Fibroblast of lung (primary cell): ENCODE measurements around the gene CHD9.

ENCODE experiments used
- EZH2 ChIP-seq: IDR thresholded peaks from 2 replicates; pipeline ENCODE4 v1.5.1; 2012; ENCODE audit warnings: low read length, control low read depth, mild to moderate bottlenecking; ENCODE audit errors: missing control alignments
- TF ChIP-seq, protein P1 (sequence below), 2 donors: IDR thresholded peaks in 1 of 2; conservative IDR thresholded peaks in 1 of 2; 1 replicate in 1 of 2; 2 replicates in 1 of 2; pipeline ENCODE4 v1.5.1; 2011 to 2012; ENCODE audit warnings: low read length in 2 of 2, control low read depth in 1 of 2, inconsistent platforms in 1 of 2, low read depth in 1 of 2, mild to moderate bottlenecking in 1 of 2

- TF ChIP-seq, protein P1, sequence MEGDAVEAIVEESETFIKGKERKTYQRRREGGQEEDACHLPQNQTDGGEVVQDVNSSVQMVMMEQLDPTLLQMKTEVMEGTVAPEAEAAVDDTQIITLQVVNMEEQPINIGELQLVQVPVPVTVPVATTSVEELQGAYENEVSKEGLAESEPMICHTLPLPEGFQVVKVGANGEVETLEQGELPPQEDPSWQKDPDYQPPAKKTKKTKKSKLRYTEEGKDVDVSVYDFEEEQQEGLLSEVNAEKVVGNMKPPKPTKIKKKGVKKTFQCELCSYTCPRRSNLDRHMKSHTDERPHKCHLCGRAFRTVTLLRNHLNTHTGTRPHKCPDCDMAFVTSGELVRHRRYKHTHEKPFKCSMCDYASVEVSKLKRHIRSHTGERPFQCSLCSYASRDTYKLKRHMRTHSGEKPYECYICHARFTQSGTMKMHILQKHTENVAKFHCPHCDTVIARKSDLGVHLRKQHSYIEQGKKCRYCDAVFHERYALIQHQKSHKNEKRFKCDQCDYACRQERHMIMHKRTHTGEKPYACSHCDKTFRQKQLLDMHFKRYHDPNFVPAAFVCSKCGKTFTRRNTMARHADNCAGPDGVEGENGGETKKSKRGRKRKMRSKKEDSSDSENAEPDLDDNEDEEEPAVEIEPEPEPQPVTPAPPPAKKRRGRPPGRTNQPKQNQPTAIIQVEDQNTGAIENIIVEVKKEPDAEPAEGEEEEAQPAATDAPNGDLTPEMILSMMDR (conservative IDR thresholded peaks at IDR 0.05 in 1 of 2, IDR thresholded peaks at IDR 0.05 in 1 of 2; ENCODE audit: low read depth in 1 of 2, low read length in 2 of 2) = no peak
- TF ChIP-seq EZH2 = no peak
Measured at GRCh38 chr16:53154513-53154912, 99.7 kb downstream of the CHD9 start.
